Amniotic stem cell (primary cell): ENCODE data around the gene CYBB.

Experiments used
- DNase-seq: peaks from one replicate; lab custom pipeline; 2025; lab: John Stamatoyannopoulos, UW

CYBB gene

GRCh38 chrX:37844622-37845021, 64.8 kb downstream of the CYBB start:
- DNase-seq, result no peak

GRCh38 chrX:37846141-37846540, 66.3 kb downstream of the CYBB start:
- no peak for DNase-seq

DNA sequence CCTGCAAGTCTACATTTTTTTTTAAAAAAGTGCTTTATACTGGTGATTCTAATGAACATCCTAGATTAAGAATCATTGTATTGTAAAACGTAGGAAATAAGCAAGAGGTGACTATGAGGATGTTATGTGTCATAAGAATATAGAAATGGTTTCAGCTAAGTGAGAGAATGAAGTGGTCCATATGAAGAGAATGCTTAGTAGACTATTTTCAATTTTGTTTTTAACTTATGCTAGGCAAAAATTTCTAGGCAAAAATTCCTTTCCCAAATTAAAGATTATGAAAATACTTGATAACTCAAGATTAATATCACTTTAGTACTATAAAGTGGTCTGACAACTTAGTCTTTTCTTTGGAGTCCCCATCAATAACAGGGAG, 66.7 kb downstream of the CYBB start:
- no peak for DNase-seq

DNA sequence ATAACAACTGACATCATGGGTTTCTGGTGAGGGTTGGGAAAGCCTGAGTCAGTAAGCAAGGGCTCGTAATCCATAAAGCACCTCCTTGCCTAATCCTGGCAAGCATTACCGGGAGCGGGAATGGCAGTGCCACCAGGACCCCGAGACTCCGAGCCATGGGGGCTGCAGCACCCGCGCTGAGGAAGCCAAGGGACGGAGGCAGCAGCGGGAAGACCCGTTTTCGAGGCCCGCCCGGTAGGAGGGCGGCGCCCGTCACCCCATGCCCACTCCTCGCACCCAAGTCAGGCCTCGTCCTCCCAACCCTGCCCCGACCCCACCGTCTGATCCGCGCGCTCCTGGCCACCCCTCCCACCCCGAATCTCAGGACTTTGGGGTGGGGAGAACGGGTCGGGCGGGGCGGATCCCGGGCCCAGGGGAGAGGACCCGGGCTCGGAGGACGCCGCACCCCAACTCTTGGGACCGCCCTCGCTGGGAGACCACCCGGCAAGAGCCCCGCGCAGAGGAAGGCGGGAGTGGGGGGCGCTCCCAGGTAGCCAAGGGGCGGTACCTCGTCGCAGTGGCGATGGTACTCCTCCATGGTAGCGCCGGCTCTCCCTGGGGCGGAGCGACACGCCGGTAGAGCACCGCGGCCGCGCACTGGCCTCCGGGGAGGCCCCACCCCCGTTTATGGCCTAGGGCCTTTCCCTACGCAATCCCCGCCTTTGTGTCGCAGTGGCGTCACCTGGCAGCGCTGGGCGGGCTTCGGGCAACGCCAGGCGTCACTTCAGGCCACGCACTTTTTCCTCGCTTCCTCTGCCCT, 67.3 kb downstream of the CYBB start, which contains the start of gene DYNLT3:
DYNLT3 (minus strand) TSS at position 638 of the 799 bp plus-strand sequence; CDS start at position 577, 61 bp downstream.
- DNase-seq, result no peak

GRCh38 chrX:37847733-37848197, 67.9 kb downstream of the CYBB start:
- no peak for DNase-seq

DNA sequence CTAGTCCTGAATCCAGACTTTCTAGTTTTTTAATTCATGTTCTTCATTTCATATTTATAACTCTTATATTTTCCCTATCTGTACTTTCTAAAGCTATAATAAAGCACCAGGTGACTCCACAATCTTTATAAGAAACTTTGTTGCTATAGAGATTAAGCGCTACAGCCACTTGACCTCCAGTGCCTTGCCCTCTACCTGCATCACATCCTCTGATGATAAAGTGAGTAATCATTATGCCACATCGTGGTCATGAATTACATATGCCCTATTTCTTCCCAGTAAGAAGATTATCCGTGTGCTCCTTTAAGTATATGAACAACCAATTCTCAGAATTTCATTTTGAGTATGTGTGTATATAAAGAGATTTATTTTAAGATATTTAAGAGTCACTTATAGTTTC, 74.3 kb downstream of the CYBB start:
- DNase-seq, result no peak

GRCh38 chrX:37854748-37855147, 74.9 kb downstream of the CYBB start:
- no peak for DNase-seq

GRCh38 chrX:37860721-37861120, 80.9 kb downstream of the CYBB start:
- DNase-seq, result no peak

DNA sequence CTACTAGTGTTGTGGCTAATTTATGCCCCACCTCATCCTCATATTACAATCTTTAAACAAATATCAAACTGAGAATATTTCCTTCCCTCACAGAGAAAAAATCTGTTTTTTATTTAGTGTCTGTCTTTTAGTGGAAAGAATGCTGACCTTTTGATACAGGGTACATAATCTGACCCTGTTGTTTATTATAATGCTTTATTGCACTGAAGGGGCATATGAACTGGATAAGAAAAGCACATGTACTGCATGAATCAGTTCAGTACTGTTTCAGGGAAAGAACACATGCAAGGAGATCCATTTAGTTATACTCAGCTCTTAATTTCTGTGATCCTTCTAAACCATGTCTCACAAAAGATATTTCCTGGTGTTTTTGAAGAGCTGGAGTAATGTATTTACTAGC, 83.0 kb downstream of the CYBB start:
- DNase-seq, result no peak
